GM23338 (cell line): ENCODE measurements around the gene DDIT3. TPM values are rescaled to one million over a fixed set of nuclear protein-coding genes. Genes with fewer than 3 reads are reported as not detected.

Experiments used
- ATAC-seq: fragments of 200-7000 bp; cut with Tn5 transposase; 3 replicates; pipeline ENCODE4 v1.9.1; 2020
- DNase-seq: peaks from one replicate; pipeline ENCODE4 v3.0.0-alpha.2; 2015; ENCODE audit warnings: low spot score
- H2AFZ ChIP-seq: fragments of 200-600 bp; sonication (generic); 2 replicates; pipeline ENCODE4 v1.8.0; 2016; ENCODE audit warnings: antibody characterized with exemption, mild to moderate bottlenecking, moderate library complexity
- H3F3A ChIP-seq: fragments of 200-600 bp; sonication (generic); replicated peaks from 2 replicates; pipeline ENCODE4 v1.8.0; 2017; ENCODE audit warnings: antibody characterized with exemption, mixed run types, low read depth
- H3K27ac ChIP-seq: fragments of 200-600 bp; sonication (generic); 2 replicates; pipeline ENCODE4 v1.6.1; 2016; ENCODE audit warnings: low read depth
- H3K27me3 ChIP-seq: fragments of 200-600 bp; sonication (generic); 2 replicates; pipeline ENCODE4 v1.8.0; 2016; ENCODE audit warnings: mild to moderate bottlenecking, mixed run types, moderate library complexity; ENCODE audit not compliant: insufficient read depth
- H3K36me3 ChIP-seq: fragments of 200-600 bp; sonication (generic); 2 replicates; pipeline ENCODE4 v1.8.0; 2016; ENCODE audit warnings: mild to moderate bottlenecking; ENCODE audit not compliant: insufficient read depth
- H3K4me1 ChIP-seq: fragments of 200-600 bp; sonication (generic); 2 replicates; pipeline ENCODE4 v1.8.0; 2016; ENCODE audit warnings: mild to moderate bottlenecking, moderate library complexity; ENCODE audit not compliant: insufficient read depth
- H3K4me2 ChIP-seq: fragments of 200-600 bp; sonication (generic); 2 replicates; pipeline ENCODE4 v1.7.1; 2017; ENCODE audit warnings: mixed run types
- H3K4me3 ChIP-seq: fragments of 200-600 bp; sonication (generic); 2 replicates; pipeline ENCODE4 v1.6.1; 2016; ENCODE audit warnings: mixed run types
- H3K79me2 ChIP-seq: fragments of 200-600 bp; sonication (generic); replicated peaks from 2 replicates; pipeline ENCODE4 v1.8.0; 2017; ENCODE audit warnings: mild to moderate bottlenecking; ENCODE audit not compliant: insufficient read depth
- H3K9me2 ChIP-seq: fragments of 200-600 bp; sonication (generic); 2 replicates; pipeline ENCODE4 v1.8.0; 2017; ENCODE audit not compliant: insufficient read depth
- H4K20me1 ChIP-seq: fragments of 200-600 bp; sonication (generic); replicated peaks from 2 replicates; pipeline ENCODE4 v1.8.0; 2017; ENCODE audit warnings: mild to moderate bottlenecking; ENCODE audit not compliant: insufficient read depth
- H3K27ac Mint-ChIP-seq: 2 replicates; pipeline ENCODE4 v1.8.0; 2020; ENCODE audit warnings: inconsistent platforms, mild to moderate bottlenecking, moderate library complexity, mixed read lengths
- H3K27me3 Mint-ChIP-seq: 3 replicates; pipeline ENCODE4 v1.8.0; 2022; ENCODE audit warnings: low read depth, mild to moderate bottlenecking, moderate library complexity, mixed read lengths, inconsistent platforms; ENCODE audit not compliant: insufficient read depth, poor library complexity
- H3K36me3 Mint-ChIP-seq: 3 replicates; pipeline ENCODE4 v1.8.0; 2021; ENCODE audit warnings: low read depth, mild to moderate bottlenecking, inconsistent platforms, moderate library complexity, mixed read lengths
- H3K4me1 Mint-ChIP-seq: 3 replicates; pipeline ENCODE4 v1.8.0; 2020; ENCODE audit warnings: mild to moderate bottlenecking, inconsistent platforms, mixed read lengths
- H3K4me3 Mint-ChIP-seq: 3 replicates; pipeline ENCODE4 v1.8.0; 2021; ENCODE audit warnings: moderate library complexity, mild to moderate bottlenecking, inconsistent platforms, mixed read lengths
- H3K9me3 Mint-ChIP-seq: 3 replicates; pipeline ENCODE4 v1.8.0; 2020; ENCODE audit warnings: moderate library complexity, mild to moderate bottlenecking, inconsistent platforms, mixed read lengths
- CREB1 ChIP-seq: fragments of 250-450 bp; sonication (Bioruptor Pico); IDR thresholded peaks from 2 replicates; pipeline ENCODE4 v1.5.0; 2020; ENCODE audit warnings: low read depth, mild to moderate bottlenecking, moderate library complexity
- EZH2 ChIP-seq: fragments of 200-600 bp; sonication (generic); IDR thresholded peaks from one replicate; pipeline ENCODE4 v1.8.0; 2017; ENCODE audit warnings: antibody characterized with exemption, mild to moderate bottlenecking, low read depth; ENCODE audit not compliant: unreplicated experiment
- EZH2phosphoT487 ChIP-seq: fragments of 200-600 bp; sonication (generic); IDR thresholded peaks from one replicate; pipeline ENCODE4 v1.8.1; 2018; ENCODE audit warnings: antibody characterized with exemption; ENCODE audit not compliant: unreplicated experiment
- JUNB ChIP-seq: IDR thresholded peaks from one replicate; pipeline ENCODE4 v1.6.1; 2016; ENCODE audit warnings: antibody characterized with exemption; ENCODE audit not compliant: unreplicated experiment
- NANOG ChIP-seq: IDR thresholded peaks from 2 replicates; pipeline ENCODE4 v1.6.1; 2016; ENCODE audit warnings: antibody characterized with exemption, borderline replicate concordance
- POLR2AphosphoS5 ChIP-seq: IDR thresholded peaks from 2 replicates; pipeline ENCODE4 v1.6.1; 2016; ENCODE audit warnings: antibody characterized with exemption, low read depth
- STAT1 ChIP-seq: IDR thresholded peaks from one replicate; pipeline ENCODE4 v1.6.1; 2016; ENCODE audit warnings: antibody characterized with exemption; ENCODE audit not compliant: unreplicated experiment
- ZNF114 ChIP-seq: fragments of 250-450 bp; sonication (Bioruptor Pico); IDR thresholded peaks from 2 replicates; pipeline ENCODE4 v1.5.0; 2020; ENCODE audit warnings: mild to moderate bottlenecking, moderate library complexity
- ZNF331 ChIP-seq: fragments of 250-450 bp; sonication (Bioruptor Pico); IDR thresholded peaks from 2 replicates; pipeline ENCODE4 v1.5.0; 2020; ENCODE audit warnings: low read depth, mild to moderate bottlenecking, moderate library complexity
- polyA plus RNA-seq: library from polyadenylated mRNA; unstranded; fragments of >200 nt; fragmentation: Nextera tagmentation; extraction: Ambion mirVana; gene quantifications from 2 replicates; pipeline ENCODE4 v1.2.1, GENCODE V29; 2016
- total RNA-seq: library from RNA; depleted of rRNA; stranded (reverse); fragments of >200 nt; shearing (Covaris generic); gene quantifications from 2 replicates; pipeline ENCODE4 v1.2.3, GENCODE V29; 2014
- TF ChIP-seq, protein P1 (sequence below): fragments of 250-450 bp; sonication (Bioruptor Pico); IDR thresholded peaks from 2 replicates; pipeline ENCODE4 v1.5.0; 2020; ENCODE audit warnings: mild to moderate bottlenecking, moderate library complexity
- TF ChIP-seq, protein P2 (sequence below), 2 experiments: fragments of 200-600 bp in 1 of 2; sonication (generic) in 1 of 2; conservative IDR thresholded peaks; 2 replicates each; pipeline versions ENCODE4 v1.5.1 to v1.6.1; 2016 to 2017; ENCODE audit warnings: antibody characterized with exemption in 2 of 2, low read depth in 2 of 2, mild to moderate bottlenecking in 2 of 2, moderate library complexity in 1 of 2
- TF ChIP-seq, protein P3 (sequence below): IDR thresholded peaks from 2 replicates; pipeline ENCODE4 v1.6.1; 2016; ENCODE audit warnings: antibody characterized with exemption

Gene DDIT3
- total and polyA plus RNA-seq, 2 experiments from 2014 or later, result 3.9 to 12.5 TPM

DNA sequence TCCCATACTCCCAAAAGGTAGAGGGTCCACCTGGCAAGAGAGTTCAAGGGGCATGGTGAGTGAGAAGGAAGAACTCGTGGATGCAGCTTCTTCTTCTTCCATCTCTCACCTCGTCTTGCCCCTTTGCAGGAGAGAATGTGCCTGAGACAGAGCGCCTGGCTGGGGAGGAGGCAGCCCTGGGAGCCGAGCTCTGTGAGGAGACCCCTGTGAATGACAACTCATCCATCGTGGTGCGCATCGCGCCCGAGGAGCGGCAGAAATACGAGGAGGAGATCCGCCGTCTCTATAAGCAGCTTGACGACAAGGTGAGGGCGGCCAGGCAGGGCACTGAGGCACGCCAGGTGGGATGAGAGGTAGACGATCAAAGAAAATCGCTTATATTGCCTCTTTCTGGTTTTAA lies 49.5 kb upstream of the DDIT3 start (continued):
- no peak for TF ChIP-seq JUNB

DNA sequence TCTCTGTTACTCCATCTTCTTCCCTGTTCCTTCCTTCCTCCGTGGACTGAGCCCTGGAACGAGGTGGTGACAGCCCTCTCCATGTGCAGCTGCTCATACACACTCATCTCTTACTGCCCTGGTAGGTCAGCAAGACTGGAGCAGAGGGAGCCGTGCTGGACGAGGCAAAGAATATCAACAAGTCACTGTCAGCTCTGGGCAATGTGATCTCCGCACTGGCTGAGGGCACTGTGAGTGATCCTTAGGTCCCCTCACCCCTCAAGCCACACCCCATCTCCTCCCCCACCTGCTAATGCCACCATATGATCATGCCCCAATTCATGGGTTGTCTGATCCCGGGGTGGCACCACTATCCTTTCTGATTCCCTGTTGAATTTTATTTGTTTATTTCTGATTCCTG lies 48.5 kb upstream of the DDIT3 start:
- no peaks in the 10 kb centered on the region for H3K79me2 ChIP-seq
- no peak for TF ChIP-seq ZNF114 (CRISPR knock-in tag)
- TF ChIP-seq ZNF331 (CRISPR knock-in tag), result no peak
- H4K20me1 ChIP-seq, result peaks cover 3% of the 10 kb centered on the region; the same call in 1 of the 2 replicates
- no peaks in the 10 kb centered on the region; the same call in 1 of the 2 replicates for H3F3A ChIP-seq
- DNase-seq, result no peak
- no peak overlapping the region for H3K27ac Mint-ChIP-seq
- no peak for ATAC-seq
- no peak overlapping the region for H2AFZ ChIP-seq
- no peaks in the 10 kb centered on the region for H3K27me3 ChIP-seq
- H3K4me1 Mint-ChIP-seq, result no peaks in the 10 kb centered on the region
- H3K36me3 Mint-ChIP-seq, result peaks cover 55% of the 10 kb centered on the region
- no peaks in the 10 kb centered on the region for H3K9me2 ChIP-seq
- H3K27ac ChIP-seq, result no peak overlapping the region
- no peak overlapping the region for H3K4me3 Mint-ChIP-seq
- no peak overlapping the region for H3K4me2 ChIP-seq
- H3K4me3 ChIP-seq, result no peak overlapping the region
- peaks cover 13% of the 10 kb centered on the region for H3K36me3 ChIP-seq
- no peaks in the 10 kb centered on the region for H3K27me3 Mint-ChIP-seq
- no peaks in the 10 kb centered on the region for H3K9me3 Mint-ChIP-seq
- H3K4me1 ChIP-seq, result no peaks in the 10 kb centered on the region

DNA sequence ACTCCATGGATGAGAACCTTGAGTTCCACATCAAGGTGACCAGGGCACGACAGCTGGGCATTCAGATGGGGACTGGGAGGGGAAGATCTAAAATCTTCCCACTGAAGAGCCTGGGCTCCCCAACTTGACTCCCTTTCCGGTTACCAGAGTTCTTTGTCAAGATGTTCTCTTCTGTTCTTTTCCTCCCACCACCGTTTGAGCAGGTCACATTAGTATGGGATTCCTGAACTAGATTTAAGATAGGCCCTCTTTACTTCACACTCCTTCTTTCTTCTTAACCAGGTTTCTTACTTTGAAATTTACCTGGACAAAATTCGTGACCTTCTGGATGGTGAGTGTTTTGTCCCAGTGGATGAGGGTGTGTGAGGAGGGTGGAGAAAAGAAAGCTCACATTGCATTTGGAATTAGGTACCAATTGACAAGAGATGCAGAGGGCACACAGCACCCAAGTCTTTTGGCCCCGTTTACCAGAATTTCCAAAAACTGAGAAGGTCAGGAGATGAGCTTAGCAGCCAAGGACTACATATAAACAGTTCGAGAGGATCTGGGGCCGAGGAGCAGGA lies 43.9 kb upstream of the DDIT3 start:
- ATAC-seq (no peak), DNase-seq (no peak)
- H3K4me1 ChIP-seq, result no peaks in the 10 kb centered on the region
- H3K36me3 ChIP-seq, result peaks cover 6% of the 10 kb centered on the region
- no peaks in the 10 kb centered on the region for H3K9me2 ChIP-seq
- Mint-ChIP-seq H3K4me1 (no peaks in the 10 kb centered on the region), H3K36me3 (peaks cover 27% of the 10 kb centered on the region; the same call in 2 of the 3 replicates), H3K27me3 (no peaks in the 10 kb centered on the region), H3K27ac (no peak overlapping the region), H3K9me3 (no peaks in the 10 kb centered on the region), H3K4me3 (no peak overlapping the region)
- no peaks in the 10 kb centered on the region for H3K27me3 ChIP-seq
- peaks cover 2% of the 10 kb centered on the region; the same call in 1 of the 2 replicates for H4K20me1 ChIP-seq
- no peak overlapping the region for H3K4me3 ChIP-seq
- H2AFZ ChIP-seq, result no peak overlapping the region
- H3K79me2 ChIP-seq, result peaks cover 6% of the 10 kb centered on the region; the same call in 1 of the 2 replicates
- no peak overlapping the region for H3K27ac ChIP-seq
- H3F3A ChIP-seq, result no peaks in the 10 kb centered on the region; the same call in 1 of the 2 replicates
- no peak overlapping the region for H3K4me2 ChIP-seq
- no peak for TF ChIP-seq JUNB
- TF ChIP-seq EZH2phosphoT487, result no peak
- no peak for TF ChIP-seq NANOG
- TF ChIP-seq, protein P1, sequence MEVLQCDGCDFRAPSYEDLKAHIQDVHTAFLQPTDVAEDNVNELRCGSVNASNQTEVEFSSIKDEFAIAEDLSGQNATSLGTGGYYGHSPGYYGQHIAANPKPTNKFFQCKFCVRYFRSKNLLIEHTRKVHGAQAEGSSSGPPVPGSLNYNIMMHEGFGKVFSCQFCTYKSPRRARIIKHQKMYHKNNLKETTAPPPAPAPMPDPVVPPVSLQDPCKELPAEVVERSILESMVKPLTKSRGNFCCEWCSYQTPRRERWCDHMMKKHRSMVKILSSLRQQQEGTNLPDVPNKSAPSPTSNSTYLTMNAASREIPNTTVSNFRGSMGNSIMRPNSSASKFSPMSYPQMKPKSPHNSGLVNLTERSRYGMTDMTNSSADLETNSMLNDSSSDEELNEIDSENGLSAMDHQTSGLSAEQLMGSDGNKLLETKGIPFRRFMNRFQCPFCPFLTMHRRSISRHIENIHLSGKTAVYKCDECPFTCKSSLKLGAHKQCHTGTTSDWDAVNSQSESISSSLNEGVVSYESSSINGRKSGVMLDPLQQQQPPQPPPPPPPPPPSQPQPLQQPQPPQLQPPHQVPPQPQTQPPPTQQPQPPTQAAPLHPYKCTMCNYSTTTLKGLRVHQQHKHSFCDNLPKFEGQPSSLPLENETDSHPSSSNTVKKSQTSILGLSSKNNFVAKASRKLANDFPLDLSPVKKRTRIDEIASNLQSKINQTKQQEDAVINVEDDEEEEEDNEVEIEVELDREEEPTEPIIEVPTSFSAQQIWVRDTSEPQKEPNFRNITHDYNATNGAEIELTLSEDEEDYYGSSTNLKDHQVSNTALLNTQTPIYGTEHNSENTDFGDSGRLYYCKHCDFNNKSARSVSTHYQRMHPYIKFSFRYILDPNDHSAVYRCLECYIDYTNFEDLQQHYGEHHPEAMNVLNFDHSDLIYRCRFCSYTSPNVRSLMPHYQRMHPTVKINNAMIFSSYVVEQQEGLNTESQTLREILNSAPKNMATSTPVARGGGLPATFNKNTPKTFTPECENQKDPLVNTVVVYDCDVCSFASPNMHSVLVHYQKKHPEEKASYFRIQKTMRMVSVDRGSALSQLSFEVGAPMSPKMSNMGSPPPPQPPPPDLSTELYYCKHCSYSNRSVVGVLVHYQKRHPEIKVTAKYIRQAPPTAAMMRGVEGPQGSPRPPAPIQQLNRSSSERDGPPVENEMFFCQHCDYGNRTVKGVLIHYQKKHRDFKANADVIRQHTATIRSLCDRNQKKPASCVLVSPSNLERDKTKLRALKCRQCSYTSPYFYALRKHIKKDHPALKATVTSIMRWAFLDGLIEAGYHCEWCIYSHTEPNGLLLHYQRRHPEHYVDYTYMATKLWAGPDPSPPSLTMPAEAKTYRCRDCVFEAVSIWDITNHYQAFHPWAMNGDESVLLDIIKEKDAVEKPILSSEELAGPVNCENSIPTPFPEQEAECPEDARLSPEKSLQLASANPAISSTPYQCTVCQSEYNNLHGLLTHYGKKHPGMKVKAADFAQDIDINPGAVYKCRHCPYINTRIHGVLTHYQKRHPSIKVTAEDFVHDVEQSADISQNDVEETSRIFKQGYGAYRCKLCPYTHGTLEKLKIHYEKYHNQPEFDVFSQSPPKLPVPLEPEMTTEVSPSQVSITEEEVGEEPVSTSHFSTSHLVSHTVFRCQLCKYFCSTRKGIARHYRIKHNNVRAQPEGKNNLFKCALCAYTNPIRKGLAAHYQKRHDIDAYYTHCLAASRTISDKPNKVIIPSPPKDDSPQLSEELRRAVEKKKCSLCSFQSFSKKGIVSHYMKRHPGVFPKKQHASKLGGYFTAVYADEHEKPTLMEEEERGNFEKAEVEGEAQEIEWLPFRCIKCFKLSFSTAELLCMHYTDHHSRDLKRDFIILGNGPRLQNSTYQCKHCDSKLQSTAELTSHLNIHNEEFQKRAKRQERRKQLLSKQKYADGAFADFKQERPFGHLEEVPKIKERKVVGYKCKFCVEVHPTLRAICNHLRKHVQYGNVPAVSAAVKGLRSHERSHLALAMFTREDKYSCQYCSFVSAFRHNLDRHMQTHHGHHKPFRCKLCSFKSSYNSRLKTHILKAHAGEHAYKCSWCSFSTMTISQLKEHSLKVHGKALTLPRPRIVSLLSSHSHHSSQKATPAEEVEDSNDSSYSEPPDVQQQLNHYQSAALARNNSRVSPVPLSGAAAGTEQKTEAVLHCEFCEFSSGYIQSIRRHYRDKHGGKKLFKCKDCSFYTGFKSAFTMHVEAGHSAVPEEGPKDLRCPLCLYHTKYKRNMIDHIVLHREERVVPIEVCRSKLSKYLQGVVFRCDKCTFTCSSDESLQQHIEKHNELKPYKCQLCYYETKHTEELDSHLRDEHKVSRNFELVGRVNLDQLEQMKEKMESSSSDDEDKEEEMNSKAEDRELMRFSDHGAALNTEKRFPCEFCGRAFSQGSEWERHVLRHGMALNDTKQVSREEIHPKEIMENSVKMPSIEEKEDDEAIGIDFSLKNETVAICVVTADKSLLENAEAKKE, result no peak
- no peak for TF ChIP-seq STAT1
- no peak for TF ChIP-seq EZH2
- no peak for TF ChIP-seq CREB1
- TF ChIP-seq, protein P2, sequence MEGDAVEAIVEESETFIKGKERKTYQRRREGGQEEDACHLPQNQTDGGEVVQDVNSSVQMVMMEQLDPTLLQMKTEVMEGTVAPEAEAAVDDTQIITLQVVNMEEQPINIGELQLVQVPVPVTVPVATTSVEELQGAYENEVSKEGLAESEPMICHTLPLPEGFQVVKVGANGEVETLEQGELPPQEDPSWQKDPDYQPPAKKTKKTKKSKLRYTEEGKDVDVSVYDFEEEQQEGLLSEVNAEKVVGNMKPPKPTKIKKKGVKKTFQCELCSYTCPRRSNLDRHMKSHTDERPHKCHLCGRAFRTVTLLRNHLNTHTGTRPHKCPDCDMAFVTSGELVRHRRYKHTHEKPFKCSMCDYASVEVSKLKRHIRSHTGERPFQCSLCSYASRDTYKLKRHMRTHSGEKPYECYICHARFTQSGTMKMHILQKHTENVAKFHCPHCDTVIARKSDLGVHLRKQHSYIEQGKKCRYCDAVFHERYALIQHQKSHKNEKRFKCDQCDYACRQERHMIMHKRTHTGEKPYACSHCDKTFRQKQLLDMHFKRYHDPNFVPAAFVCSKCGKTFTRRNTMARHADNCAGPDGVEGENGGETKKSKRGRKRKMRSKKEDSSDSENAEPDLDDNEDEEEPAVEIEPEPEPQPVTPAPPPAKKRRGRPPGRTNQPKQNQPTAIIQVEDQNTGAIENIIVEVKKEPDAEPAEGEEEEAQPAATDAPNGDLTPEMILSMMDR (conservative IDR thresholded peaks at IDR 0.05; ENCODE audit: low read depth in 2 of 2), result no peak
- no peak for TF ChIP-seq POLR2AphosphoS5
- TF ChIP-seq ZNF331 (CRISPR knock-in tag), result no peak
- TF ChIP-seq, protein P3, sequence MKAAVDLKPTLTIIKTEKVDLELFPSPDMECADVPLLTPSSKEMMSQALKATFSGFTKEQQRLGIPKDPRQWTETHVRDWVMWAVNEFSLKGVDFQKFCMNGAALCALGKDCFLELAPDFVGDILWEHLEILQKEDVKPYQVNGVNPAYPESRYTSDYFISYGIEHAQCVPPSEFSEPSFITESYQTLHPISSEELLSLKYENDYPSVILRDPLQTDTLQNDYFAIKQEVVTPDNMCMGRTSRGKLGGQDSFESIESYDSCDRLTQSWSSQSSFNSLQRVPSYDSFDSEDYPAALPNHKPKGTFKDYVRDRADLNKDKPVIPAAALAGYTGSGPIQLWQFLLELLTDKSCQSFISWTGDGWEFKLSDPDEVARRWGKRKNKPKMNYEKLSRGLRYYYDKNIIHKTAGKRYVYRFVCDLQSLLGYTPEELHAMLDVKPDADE, result no peak
